HepG2 (cell line): Measurements from ENCODE around the gene CIB1. TPM values are rescaled to one million over a fixed set of nuclear protein-coding genes. Genes with fewer than 3 reads are reported as not detected.
A peak's percentile ranks its signal among the peaks of the same experiment; 100 is the strongest.

Experiments
- DPF2 ChIP-seq: sonication (generic); formaldehyde crosslinking; IDR thresholded peaks from 2 replicates; pipeline ENCODE4 v1.4.0; 2020; ENCODE audit warnings: mild to moderate bottlenecking, low read depth, missing genetic modification reagents, borderline replicate concordance
- JUND ChIP-seq: sonication (generic); formaldehyde crosslinking; IDR thresholded peaks from 2 replicates; pipeline ENCODE4 v1.8.0; 2022; ENCODE audit warnings: mild to moderate bottlenecking, missing genetic modification reagents
- KAT7 ChIP-seq: IDR thresholded peaks from 2 replicates; pipeline ENCODE4 v1.6.1; 2018; ENCODE audit warnings: borderline replicate concordance, missing compliant biosample characterization
- KLF16 ChIP-seq, 2 experiments: sonication (generic) in 1 of 2; formaldehyde crosslinking in 1 of 2; IDR thresholded peaks; 2 replicates each; pipeline versions ENCODE4 v1.6.1 to v1.8.0; 2016 to 2023; ENCODE audit warnings: missing genetic modification reagents in 2 of 2, missing compliant biosample characterization in 1 of 2
- PRMT3 ChIP-seq: sonication (generic); formaldehyde crosslinking; IDR thresholded peaks from 2 replicates; pipeline ENCODE4 v1.8.1; 2022; ENCODE audit warnings: low read depth, mild to moderate bottlenecking, moderate library complexity, missing genetic modification reagents, borderline replicate concordance
- RFXANK ChIP-seq: IDR thresholded peaks from 2 replicates; pipeline ENCODE4 v1.6.1; 2016
- ZNF12 ChIP-seq: sonication (generic); formaldehyde crosslinking; IDR thresholded peaks from 2 replicates; pipeline ENCODE4 v1.5.0; 2020; ENCODE audit warnings: missing genetic modification reagents
- ZNF430 ChIP-seq: sonication (generic); formaldehyde crosslinking; IDR thresholded peaks from 2 replicates; pipeline ENCODE4 v1.9.0; 2021; ENCODE audit warnings: mild to moderate bottlenecking, missing genetic modification reagents
- ZNF570 ChIP-seq: sonication (generic); formaldehyde crosslinking; IDR thresholded peaks from 2 replicates; pipeline ENCODE4 v1.4.0; 2020; ENCODE audit warnings: mild to moderate bottlenecking, missing genetic modification reagents, borderline replicate concordance
- ZNF572 ChIP-seq: sonication (generic); formaldehyde crosslinking; IDR thresholded peaks from 2 replicates; pipeline ENCODE4 v1.5.1; 2020; ENCODE audit warnings: mild to moderate bottlenecking, missing genetic modification reagents
- ZNF782 ChIP-seq: sonication (generic); formaldehyde crosslinking; IDR thresholded peaks from 2 replicates; pipeline ENCODE4 v1.4.0; 2020; ENCODE audit warnings: missing genetic modification reagents, mild to moderate bottlenecking, borderline replicate concordance
- ZNF816 ChIP-seq: sonication (generic); formaldehyde crosslinking; IDR thresholded peaks from 2 replicates; pipeline ENCODE4 v1.8.0; 2022; ENCODE audit warnings: missing genetic modification reagents, mild to moderate bottlenecking, borderline replicate concordance
- ZNF850 ChIP-seq: sonication (generic); formaldehyde crosslinking; conservative IDR thresholded peaks from 2 replicates; pipeline ENCODE4 v1.9.0; 2021; ENCODE audit warnings: mild to moderate bottlenecking, missing genetic modification reagents
- polyA plus RNA-seq, 8 experiments: library from polyadenylated mRNA; depleted of rRNA in 3 of 8; stranded (reverse) in 7 of 8; unstranded in 1 of 8; fragments of >200 nt; fragmentation: Illumina TruSeq in 4 of 8; extraction: Trizol in 4 of 8; gene quantifications; 2 replicates each; pipeline versions ENCODE4 v1.2.1 to v1.2.3, GENCODE V29; 2011 to 2016; ENCODE audit warnings: low read depth in 4 of 8, missing spikeins in 1 of 8, mixed read lengths in 1 of 8; ENCODE audit not compliant: insufficient read depth in 1 of 8
- total RNA-seq, 5 experiments: library from RNA; depleted of rRNA; stranded (reverse); fragments of >200 nt; fragmentation: Illumina TruSeq; extraction: Trizol; gene quantifications; 2 replicates each; pipeline ENCODE4 v1.2.3, GENCODE V29; 2016; ENCODE audit warnings: low read depth in 1 of 5
- TF ChIP-seq, protein P1 (sequence below): sonication (generic); formaldehyde crosslinking; IDR thresholded peaks from 2 replicates; pipeline ENCODE4 v1.5.0; 2020; ENCODE audit warnings: mild to moderate bottlenecking, missing genetic modification reagents, borderline replicate concordance
- TF ChIP-seq, protein P2 (sequence below): sonication (generic); formaldehyde crosslinking; conservative IDR thresholded peaks from 2 replicates; pipeline ENCODE4 v1.8.0; 2022; ENCODE audit warnings: low read depth, missing genetic modification reagents
- TF ChIP-seq, protein P3 (sequence below): IDR thresholded peaks from 2 replicates; pipeline ENCODE4 v1.6.1; 2016; ENCODE audit warnings: missing compliant biosample characterization, missing genetic modification reagents, borderline replicate concordance
- TF ChIP-seq, protein P4 (sequence below), 2 experiments: sonication (generic) in 1 of 2; formaldehyde crosslinking in 1 of 2; IDR thresholded peaks; 2 replicates each; pipeline versions ENCODE4 v1.4.0 to v1.6.1; 2018 to 2020; ENCODE audit warnings: missing genetic modification reagents in 2 of 2, borderline replicate concordance in 1 of 2, low read depth in 1 of 2, mild to moderate bottlenecking in 1 of 2, missing biosample characterization in 1 of 2

CIB1 gene
- total and polyA plus RNA-seq, 2 of the 13 experiments (the other 11 are each of a cell fraction or from before 2014, with no cell fraction given), result 38.7 to 72.7 TPM

DNA sequence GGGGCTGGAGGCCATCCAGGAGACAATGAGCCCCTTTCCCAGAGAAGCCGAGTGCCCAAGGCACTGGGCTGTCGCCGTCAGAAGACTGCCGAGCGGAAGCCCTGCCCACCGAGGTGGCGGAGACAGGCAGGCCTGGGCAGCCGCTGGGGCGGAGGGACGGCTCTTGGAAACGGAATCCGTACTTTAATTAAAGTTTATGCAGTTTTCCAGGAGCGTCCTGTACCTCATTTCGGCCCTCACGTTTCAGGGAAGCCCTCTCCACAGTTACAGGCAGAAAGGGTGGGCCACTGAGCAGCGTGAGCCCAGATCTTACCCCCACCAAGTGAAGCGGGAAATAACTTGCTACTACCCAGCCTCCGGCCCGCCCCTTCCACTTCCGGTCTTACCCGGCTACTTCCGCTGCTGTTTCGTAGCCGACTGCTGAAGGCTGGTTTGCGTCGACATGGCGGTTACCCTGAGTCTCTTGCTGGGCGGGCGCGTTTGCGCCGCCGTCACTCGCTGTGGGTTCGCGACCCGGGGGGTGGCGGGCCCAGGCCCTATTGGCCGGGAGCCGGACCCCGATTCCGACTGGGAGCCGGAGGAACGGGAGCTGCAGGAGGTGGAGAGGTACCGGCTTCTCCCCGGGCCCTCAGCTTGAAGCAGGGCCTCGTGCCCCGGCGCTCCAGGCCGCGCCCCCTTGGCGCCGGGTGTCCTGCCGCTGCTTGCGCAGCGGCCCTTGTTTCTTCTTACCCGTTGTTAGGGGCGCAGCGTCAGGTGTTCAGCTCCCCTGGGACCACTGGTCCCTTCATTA lies 31.7 kb upstream of the CIB1 start, which contains the start of gene NGRN (continued):
- TF ChIP-seq, protein P1, sequence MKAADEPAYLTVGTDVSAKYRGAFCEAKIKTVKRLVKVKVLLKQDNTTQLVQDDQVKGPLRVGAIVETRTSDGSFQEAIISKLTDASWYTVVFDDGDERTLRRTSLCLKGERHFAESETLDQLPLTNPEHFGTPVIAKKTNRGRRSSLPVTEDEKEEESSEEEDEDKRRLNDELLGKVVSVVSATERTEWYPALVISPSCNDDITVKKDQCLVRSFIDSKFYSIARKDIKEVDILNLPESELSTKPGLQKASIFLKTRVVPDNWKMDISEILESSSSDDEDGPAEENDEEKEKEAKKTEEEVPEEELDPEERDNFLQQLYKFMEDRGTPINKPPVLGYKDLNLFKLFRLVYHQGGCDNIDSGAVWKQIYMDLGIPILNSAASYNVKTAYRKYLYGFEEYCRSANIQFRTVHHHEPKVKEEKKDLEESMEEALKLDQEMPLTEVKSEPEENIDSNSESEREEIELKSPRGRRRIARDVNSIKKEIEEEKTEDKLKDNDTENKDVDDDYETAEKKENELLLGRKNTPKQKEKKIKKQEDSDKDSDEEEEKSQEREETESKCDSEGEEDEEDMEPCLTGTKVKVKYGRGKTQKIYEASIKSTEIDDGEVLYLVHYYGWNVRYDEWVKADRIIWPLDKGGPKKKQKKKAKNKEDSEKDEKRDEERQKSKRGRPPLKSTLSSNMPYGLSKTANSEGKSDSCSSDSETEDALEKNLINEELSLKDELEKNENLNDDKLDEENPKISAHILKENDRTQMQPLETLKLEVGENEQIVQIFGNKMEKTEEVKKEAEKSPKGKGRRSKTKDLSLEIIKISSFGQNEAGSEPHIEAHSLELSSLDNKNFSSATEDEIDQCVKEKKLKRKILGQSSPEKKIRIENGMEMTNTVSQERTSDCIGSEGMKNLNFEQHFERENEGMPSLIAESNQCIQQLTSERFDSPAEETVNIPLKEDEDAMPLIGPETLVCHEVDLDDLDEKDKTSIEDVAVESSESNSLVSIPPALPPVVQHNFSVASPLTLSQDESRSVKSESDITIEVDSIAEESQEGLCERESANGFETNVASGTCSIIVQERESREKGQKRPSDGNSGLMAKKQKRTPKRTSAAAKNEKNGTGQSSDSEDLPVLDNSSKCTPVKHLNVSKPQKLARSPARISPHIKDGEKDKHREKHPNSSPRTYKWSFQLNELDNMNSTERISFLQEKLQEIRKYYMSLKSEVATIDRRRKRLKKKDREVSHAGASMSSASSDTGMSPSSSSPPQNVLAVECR (CRISPR knock-in tag), result peak; percentile 92
- no peak for TF ChIP-seq ZNF850 (CRISPR knock-in tag)
- TF ChIP-seq KAT7 (CRISPR knock-in tag), result no peak; the same call in 1 of the 2 replicates
- TF ChIP-seq KLF16 (CRISPR knock-in tag; IDR thresholded peaks at IDR 0.05), result peak in 1 of 2 experiments; percentile 79; a peak in 2 of 4 replicates
- TF ChIP-seq, protein P2, sequence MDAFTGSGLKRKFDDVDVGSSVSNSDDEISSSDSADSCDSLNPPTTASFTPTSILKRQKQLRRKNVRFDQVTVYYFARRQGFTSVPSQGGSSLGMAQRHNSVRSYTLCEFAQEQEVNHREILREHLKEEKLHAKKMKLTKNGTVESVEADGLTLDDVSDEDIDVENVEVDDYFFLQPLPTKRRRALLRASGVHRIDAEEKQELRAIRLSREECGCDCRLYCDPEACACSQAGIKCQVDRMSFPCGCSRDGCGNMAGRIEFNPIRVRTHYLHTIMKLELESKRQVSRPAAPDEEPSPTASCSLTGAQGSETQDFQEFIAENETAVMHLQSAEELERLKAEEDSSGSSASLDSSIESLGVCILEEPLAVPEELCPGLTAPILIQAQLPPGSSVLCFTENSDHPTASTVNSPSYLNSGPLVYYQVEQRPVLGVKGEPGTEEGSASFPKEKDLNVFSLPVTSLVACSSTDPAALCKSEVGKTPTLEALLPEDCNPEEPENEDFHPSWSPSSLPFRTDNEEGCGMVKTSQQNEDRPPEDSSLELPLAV (CRISPR knock-in tag), result no peak
- TF ChIP-seq RFXANK, result no peak
- TF ChIP-seq ZNF572 (CRISPR knock-in tag), result no peak
- TF ChIP-seq DPF2 (CRISPR knock-in tag), result no peak
- no peak for TF ChIP-seq ZNF816
- peak; percentile 70; the same call in 1 of the 2 replicates for TF ChIP-seq ZNF570 (CRISPR knock-in tag)
- TF ChIP-seq ZNF782 (CRISPR knock-in tag), result 0 out of 2 replicates have a peak, but pooled peaks have one; percentile 53
- no peak; the same call in 1 of the 2 replicates for TF ChIP-seq JUND (CRISPR knock-in tag)
- peak; percentile 94 for TF ChIP-seq ZNF430
- TF ChIP-seq, protein P3, sequence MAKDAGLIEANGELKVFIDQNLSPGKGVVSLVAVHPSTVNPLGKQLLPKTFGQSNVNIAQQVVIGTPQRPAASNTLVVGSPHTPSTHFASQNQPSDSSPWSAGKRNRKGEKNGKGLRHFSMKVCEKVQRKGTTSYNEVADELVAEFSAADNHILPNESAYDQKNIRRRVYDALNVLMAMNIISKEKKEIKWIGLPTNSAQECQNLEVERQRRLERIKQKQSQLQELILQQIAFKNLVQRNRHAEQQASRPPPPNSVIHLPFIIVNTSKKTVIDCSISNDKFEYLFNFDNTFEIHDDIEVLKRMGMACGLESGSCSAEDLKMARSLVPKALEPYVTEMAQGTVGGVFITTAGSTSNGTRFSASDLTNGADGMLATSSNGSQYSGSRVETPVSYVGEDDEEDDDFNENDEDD, result peak; percentile 80
- TF ChIP-seq, protein P4, sequence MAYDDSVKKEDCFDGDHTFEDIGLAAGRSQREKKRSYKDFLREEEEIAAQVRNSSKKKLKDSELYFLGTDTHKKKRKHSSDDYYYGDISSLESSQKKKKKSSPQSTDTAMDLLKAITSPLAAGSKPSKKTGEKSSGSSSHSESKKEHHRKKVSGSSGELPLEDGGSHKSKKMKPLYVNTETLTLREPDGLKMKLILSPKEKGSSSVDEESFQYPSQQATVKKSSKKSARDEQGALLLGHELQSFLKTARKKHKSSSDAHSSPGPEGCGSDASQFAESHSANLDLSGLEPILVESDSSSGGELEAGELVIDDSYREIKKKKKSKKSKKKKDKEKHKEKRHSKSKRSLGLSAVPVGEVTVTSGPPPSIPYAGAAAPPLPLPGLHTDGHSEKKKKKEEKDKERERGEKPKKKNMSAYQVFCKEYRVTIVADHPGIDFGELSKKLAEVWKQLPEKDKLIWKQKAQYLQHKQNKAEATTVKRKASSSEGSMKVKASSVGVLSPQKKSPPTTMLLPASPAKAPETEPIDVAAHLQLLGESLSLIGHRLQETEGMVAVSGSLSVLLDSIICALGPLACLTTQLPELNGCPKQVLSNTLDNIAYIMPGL (CRISPR knock-in tag; IDR thresholded peaks at IDR 0.05; ENCODE audit: borderline replicate concordance in 1 of 2, low read depth in 1 of 2), result peak; percentile 62 to 71; a peak in 3 of 4 replicates
- TF ChIP-seq ZNF12 (CRISPR knock-in tag), result no peak
- 0 out of 2 replicates have a peak, but pooled peaks have one; percentile 46 for TF ChIP-seq PRMT3 (CRISPR knock-in tag)
